OCI-LY1 (cell line): ENCODE results near the gene PHOSPHO2.

Source experiments
- H2AFZ ChIP-seq: fragments of 200-600 bp; sonication (generic), shearing (Covaris generic); 2 replicates; pipeline ENCODE4 v1.6.0; 2014; ENCODE audit warnings: antibody characterized with exemption, mild to moderate bottlenecking, low read length
- H3F3A ChIP-seq: fragments of 200-600 bp; sonication (generic), shearing (Covaris generic); 2 replicates; pipeline ENCODE4 v1.6.0; 2014; ENCODE audit warnings: mild to moderate bottlenecking, antibody characterized with exemption, low read length, moderate library complexity; ENCODE audit not compliant: insufficient read depth
- H3K27ac ChIP-seq: fragments of 200-600 bp; sonication (generic); 2 replicates; pipeline ENCODE4 v1.5.1; 2014; ENCODE audit warnings: low read length, mixed run types, mild to moderate bottlenecking, low read depth; ENCODE audit not compliant: poor library complexity, severe bottlenecking
- H3K27me3 ChIP-seq: fragments of 200-600 bp; sonication (generic); 2 replicates; pipeline ENCODE4 v1.6.0; 2014; ENCODE audit warnings: antibody characterized with exemption, mild to moderate bottlenecking, low read length, moderate library complexity; ENCODE audit not compliant: insufficient read depth
- H3K36me3 ChIP-seq: fragments of 200-600 bp; sonication (generic); 2 replicates; pipeline ENCODE4 v1.6.1; 2014; ENCODE audit warnings: mild to moderate bottlenecking, antibody characterized with exemption, low read length, moderate library complexity, mixed read lengths; ENCODE audit not compliant: insufficient read depth
- H3K4me1 ChIP-seq: fragments of 200-600 bp; sonication (generic); 2 replicates; pipeline ENCODE4 v1.5.1; 2014; ENCODE audit warnings: mild to moderate bottlenecking, low read length, moderate library complexity; ENCODE audit not compliant: insufficient read depth, severe bottlenecking
- H3K4me2 ChIP-seq: fragments of 200-600 bp; sonication (generic), shearing (Covaris generic); 2 replicates; pipeline ENCODE4 v1.6.1; 2014; ENCODE audit warnings: low read length
- H3K4me3 ChIP-seq: fragments of 200-600 bp; sonication (generic); 2 replicates; pipeline ENCODE4 v1.5.1; 2014; ENCODE audit warnings: low read length, low read depth, mild to moderate bottlenecking, mixed read lengths; ENCODE audit not compliant: poor library complexity, severe bottlenecking
- H3K79me2 ChIP-seq: fragments of 200-600 bp; shearing (Covaris generic); 2 replicates; pipeline ENCODE4 v1.6.1; 2016; ENCODE audit warnings: mixed run types, low read length, mixed read lengths; ENCODE audit not compliant: insufficient read depth
- H3K9ac ChIP-seq: fragments of 200-600 bp; sonication (generic), shearing (Covaris generic); 2 replicates; pipeline ENCODE4 v1.6.1; 2014; ENCODE audit warnings: mild to moderate bottlenecking, low read length, mixed read lengths
- H3K9me2 ChIP-seq: fragments of 200-600 bp; sonication (generic), shearing (Covaris generic); 2 replicates; pipeline ENCODE4 v1.6.1; 2014; ENCODE audit warnings: low read depth, mild to moderate bottlenecking, low read length, mixed read lengths
- H3K9me3 ChIP-seq: fragments of 200-600 bp; shearing (Covaris generic); 2 replicates; pipeline ENCODE4 v1.6.1; 2014; ENCODE audit warnings: low read length, mixed read lengths
- H4K20me1 ChIP-seq: fragments of 200-600 bp; sonication (generic), shearing (Covaris generic); 2 replicates; pipeline ENCODE4 v1.6.0; 2016; ENCODE audit warnings: mild to moderate bottlenecking, low read length; ENCODE audit not compliant: insufficient read depth
- EZH2 ChIP-seq: fragments of 200-600 bp; sonication (generic), shearing (Covaris generic); IDR thresholded peaks from 2 replicates; pipeline ENCODE4 v1.8.0; 2017; ENCODE audit warnings: borderline replicate concordance, mixed run types, mild to moderate bottlenecking, antibody characterized with exemption, low read length, moderate library complexity, mixed read lengths
- TF ChIP-seq, protein P1 (sequence below): fragments of 200-600 bp; sonication (generic), shearing (Covaris generic); IDR thresholded peaks from 2 replicates; pipeline ENCODE4 v1.5.1; 2017; ENCODE audit warnings: mild to moderate bottlenecking, antibody characterized with exemption, low read length, moderate library complexity, mixed read lengths

PHOSPHO2 gene

DNA sequence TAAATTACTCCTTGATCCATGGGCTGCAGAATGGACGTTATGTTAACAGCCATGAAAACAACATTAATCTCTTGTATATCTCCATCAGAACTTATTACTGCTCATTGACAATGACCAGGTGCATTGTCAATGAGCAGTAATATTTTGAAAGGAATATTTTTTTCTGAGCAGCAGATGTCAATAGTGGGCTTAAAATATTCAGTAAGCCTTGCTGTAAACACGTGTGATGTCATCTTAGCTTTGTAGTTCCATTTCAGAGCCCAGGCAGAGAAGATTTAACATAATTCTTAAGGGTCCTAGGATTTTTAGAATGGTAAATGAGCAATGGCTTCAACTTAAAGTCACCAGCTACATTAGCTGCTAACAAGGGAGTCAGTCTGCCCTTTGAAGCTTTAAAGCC lies 26.7 kb upstream of the PHOSPHO2 start:
- Histone ChIP-seq H3K27ac (no peak overlapping the region), H3K79me2 (no peaks in the 10 kb centered on the region), H2AFZ (no peak overlapping the region), H3K9ac (no peak overlapping the region), H3K4me1 (no peaks in the 10 kb centered on the region), H3K27me3 (no peaks in the 10 kb centered on the region), H4K20me1 (no peaks in the 10 kb centered on the region), H3K36me3 (no peaks in the 10 kb centered on the region), H3K9me2 (no peaks in the 10 kb centered on the region), H3K4me3 (no peak overlapping the region), H3F3A (no peaks in the 10 kb centered on the region), H3K9me3 (no peaks in the 10 kb centered on the region), H3K4me2 (no peak overlapping the region)
- TF ChIP-seq, protein P1, sequence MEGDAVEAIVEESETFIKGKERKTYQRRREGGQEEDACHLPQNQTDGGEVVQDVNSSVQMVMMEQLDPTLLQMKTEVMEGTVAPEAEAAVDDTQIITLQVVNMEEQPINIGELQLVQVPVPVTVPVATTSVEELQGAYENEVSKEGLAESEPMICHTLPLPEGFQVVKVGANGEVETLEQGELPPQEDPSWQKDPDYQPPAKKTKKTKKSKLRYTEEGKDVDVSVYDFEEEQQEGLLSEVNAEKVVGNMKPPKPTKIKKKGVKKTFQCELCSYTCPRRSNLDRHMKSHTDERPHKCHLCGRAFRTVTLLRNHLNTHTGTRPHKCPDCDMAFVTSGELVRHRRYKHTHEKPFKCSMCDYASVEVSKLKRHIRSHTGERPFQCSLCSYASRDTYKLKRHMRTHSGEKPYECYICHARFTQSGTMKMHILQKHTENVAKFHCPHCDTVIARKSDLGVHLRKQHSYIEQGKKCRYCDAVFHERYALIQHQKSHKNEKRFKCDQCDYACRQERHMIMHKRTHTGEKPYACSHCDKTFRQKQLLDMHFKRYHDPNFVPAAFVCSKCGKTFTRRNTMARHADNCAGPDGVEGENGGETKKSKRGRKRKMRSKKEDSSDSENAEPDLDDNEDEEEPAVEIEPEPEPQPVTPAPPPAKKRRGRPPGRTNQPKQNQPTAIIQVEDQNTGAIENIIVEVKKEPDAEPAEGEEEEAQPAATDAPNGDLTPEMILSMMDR = no peak
- TF ChIP-seq EZH2 = no peak

- Histone ChIP-seq H3K4me2 (no peak overlapping the region), H3K27ac (no peak overlapping the region), H3K36me3 (no peaks in the 10 kb centered on the region), H3K27me3 (no peaks in the 10 kb centered on the region), H4K20me1 (no peaks in the 10 kb centered on the region), H3K9me2 (no peaks in the 10 kb centered on the region), H3F3A (no peaks in the 10 kb centered on the region), H3K79me2 (no peaks in the 10 kb centered on the region), H3K9me3 (no peaks in the 10 kb centered on the region), H3K4me3 (no peak overlapping the region), H3K4me1 (no peaks in the 10 kb centered on the region), H3K9ac (no peak overlapping the region), H2AFZ (no peak overlapping the region)
- TF ChIP-seq, protein P1 = no peak
- TF ChIP-seq EZH2 = no peak
These were observed 24.0 kb upstream of the PHOSPHO2 start for GRCh38 chr2:169670215-169670651.

- no peaks in the 10 kb centered on the region for H3K4me1 ChIP-seq
- no peak overlapping the region for H3K9ac ChIP-seq
- H3K4me3 ChIP-seq = no peak overlapping the region
- no peaks in the 10 kb centered on the region for H3F3A ChIP-seq
- no peaks in the 10 kb centered on the region for H3K36me3 ChIP-seq
- TF ChIP-seq, protein P1 = no peak
- no peak for TF ChIP-seq EZH2
- no peak overlapping the region for H2AFZ ChIP-seq
- no peaks in the 10 kb centered on the region for H3K9me2 ChIP-seq
- H3K4me2 ChIP-seq = no peak overlapping the region
- H3K9me3 ChIP-seq = no peaks in the 10 kb centered on the region
- no peak overlapping the region for H3K27ac ChIP-seq
- no peaks in the 10 kb centered on the region for H4K20me1 ChIP-seq
- H3K79me2 ChIP-seq = no peaks in the 10 kb centered on the region
- H3K27me3 ChIP-seq = no peaks in the 10 kb centered on the region
These were observed 23.3 kb upstream of the PHOSPHO2 start for GRCh38 chr2:169670937-169671336.
